ENCODE results near the gene TBPL2.
"Not testable (repeated sequence)": the region's sequence is repeated elsewhere in the genome, so short reads cannot be mapped to it uniquely, and the experiment has no call there.

The TBPL2 gene

GRCh38 chr14:55426891-55427290, 13.5 kb downstream of the TBPL2 start:
- Histone ChIP-seq H2AFZ (no peak overlapping the region), H3K27me3 (ENCODE audit: control insufficient read depth, insufficient read depth, low read length) (no peaks in the 10 kb centered on the region)

DNA sequence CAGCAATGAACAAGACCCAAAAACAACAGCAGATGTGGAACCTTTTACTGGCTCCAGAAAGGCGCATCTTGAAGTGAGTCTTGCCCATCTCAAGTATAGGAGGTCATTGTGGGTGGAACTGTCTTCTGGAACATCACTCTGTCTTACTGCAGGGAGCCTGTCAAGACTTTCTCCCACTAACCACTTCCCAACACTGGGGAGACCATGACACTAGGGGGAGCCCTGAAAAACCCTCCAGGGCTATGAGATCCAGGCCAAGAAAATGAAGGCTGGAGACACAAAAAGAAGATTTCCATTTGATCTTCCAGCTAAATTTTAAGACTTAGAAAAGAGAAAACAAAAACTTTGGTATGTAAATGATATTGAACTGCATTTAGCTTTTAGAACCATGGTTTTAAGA, 15.3 kb downstream of the TBPL2 start:
- Histone ChIP-seq H3K9me3 (ENCODE audit: control insufficient read depth, low read length) (no peaks in the 10 kb centered on the region), H3K27me3 (ENCODE audit: control insufficient read depth, insufficient read depth, low read length) (no peaks in the 10 kb centered on the region), H3K4me1 (no peaks in the 10 kb centered on the region), H3K27ac (no peak overlapping the region), H3K36me3 (ENCODE audit: control insufficient read depth, insufficient read depth, low read length) (no peaks in the 10 kb centered on the region), H3K79me2 (no peaks in the 10 kb centered on the region), H3K9ac (no peak overlapping the region), H2AFZ (no peak overlapping the region), H3K4me3 (ENCODE audit: low read depth, low read length) (no peak overlapping the region), H3K4me2 (ENCODE audit: low read length) (no peak overlapping the region)
- TF ChIP-seq, protein P1, sequence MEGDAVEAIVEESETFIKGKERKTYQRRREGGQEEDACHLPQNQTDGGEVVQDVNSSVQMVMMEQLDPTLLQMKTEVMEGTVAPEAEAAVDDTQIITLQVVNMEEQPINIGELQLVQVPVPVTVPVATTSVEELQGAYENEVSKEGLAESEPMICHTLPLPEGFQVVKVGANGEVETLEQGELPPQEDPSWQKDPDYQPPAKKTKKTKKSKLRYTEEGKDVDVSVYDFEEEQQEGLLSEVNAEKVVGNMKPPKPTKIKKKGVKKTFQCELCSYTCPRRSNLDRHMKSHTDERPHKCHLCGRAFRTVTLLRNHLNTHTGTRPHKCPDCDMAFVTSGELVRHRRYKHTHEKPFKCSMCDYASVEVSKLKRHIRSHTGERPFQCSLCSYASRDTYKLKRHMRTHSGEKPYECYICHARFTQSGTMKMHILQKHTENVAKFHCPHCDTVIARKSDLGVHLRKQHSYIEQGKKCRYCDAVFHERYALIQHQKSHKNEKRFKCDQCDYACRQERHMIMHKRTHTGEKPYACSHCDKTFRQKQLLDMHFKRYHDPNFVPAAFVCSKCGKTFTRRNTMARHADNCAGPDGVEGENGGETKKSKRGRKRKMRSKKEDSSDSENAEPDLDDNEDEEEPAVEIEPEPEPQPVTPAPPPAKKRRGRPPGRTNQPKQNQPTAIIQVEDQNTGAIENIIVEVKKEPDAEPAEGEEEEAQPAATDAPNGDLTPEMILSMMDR (IDR thresholded peaks at IDR 0.05) = no peak

More at GRCh38 chr14:55426891-55427290, 13.5 kb downstream of the TBPL2 start:
- Histone ChIP-seq H3K79me2 (no peaks in the 10 kb centered on the region), H3K9me3 (ENCODE audit: control insufficient read depth, low read length) (no peaks in the 10 kb centered on the region), H3K4me2 (ENCODE audit: low read length) (no peak overlapping the region), H3K4me3 (ENCODE audit: low read depth, low read length) (no peak overlapping the region), H3K36me3 (ENCODE audit: control insufficient read depth, insufficient read depth, low read length) (no peaks in the 10 kb centered on the region), H3K27ac (no peak overlapping the region), H3K9ac (no peak overlapping the region), H3K4me1 (no peaks in the 10 kb centered on the region)
- TF ChIP-seq, protein P1 (IDR thresholded peaks at IDR 0.05) = no peak

DNA sequence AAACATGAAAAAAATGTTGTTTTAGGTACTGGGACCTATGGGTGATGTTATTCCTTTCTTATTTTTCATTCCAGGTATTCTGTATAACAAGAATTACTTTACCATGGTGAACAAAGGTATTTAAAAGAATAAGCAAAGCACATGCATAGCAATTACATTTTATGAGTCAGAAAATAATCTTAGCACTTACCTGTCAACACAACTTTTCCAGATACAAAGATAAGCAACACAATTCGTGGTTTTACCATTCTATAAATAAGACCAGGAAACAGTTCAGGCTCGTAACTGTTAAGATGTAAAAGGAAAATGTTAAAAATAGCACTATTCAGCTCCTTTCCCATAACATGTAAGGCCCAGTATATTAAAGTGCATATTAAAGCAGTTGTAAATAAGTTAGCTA, 16.4 kb downstream of the TBPL2 start:
- Histone ChIP-seq H3K27ac (no peak overlapping the region), H2AFZ (no peak overlapping the region), H3K4me2 (ENCODE audit: low read length) (no peak overlapping the region), H3K79me2 (no peaks in the 10 kb centered on the region), H3K9me3 (ENCODE audit: control insufficient read depth, low read length) (no peaks in the 10 kb centered on the region), H3K4me1 (no peaks in the 10 kb centered on the region), H3K36me3 (ENCODE audit: control insufficient read depth, insufficient read depth, low read length) (no peaks in the 10 kb centered on the region), H3K27me3 (ENCODE audit: control insufficient read depth, insufficient read depth, low read length) (no peaks in the 10 kb centered on the region), H3K9ac (no peak overlapping the region), H3K4me3 (ENCODE audit: low read depth, low read length) (no peak overlapping the region)
- TF ChIP-seq, protein P1 (IDR thresholded peaks at IDR 0.05) = no peak

- H3K27ac ChIP-seq; H3K79me2 ChIP-seq; H3K9ac ChIP-seq; H3K36me3 ChIP-seq (ENCODE audit: control insufficient read depth, insufficient read depth, low read length); H2AFZ ChIP-seq; H3K4me3 ChIP-seq (ENCODE audit: low read depth, low read length); H3K9me3 ChIP-seq (ENCODE audit: control insufficient read depth, low read length); H3K27me3 ChIP-seq (ENCODE audit: control insufficient read depth, insufficient read depth, low read length); H3K4me1 ChIP-seq; H3K4me2 ChIP-seq (ENCODE audit: low read length): not testable (repeated sequence)
Measured at GRCh38 chr14:55422338-55422737, 18.1 kb downstream of the TBPL2 start.

DNA sequence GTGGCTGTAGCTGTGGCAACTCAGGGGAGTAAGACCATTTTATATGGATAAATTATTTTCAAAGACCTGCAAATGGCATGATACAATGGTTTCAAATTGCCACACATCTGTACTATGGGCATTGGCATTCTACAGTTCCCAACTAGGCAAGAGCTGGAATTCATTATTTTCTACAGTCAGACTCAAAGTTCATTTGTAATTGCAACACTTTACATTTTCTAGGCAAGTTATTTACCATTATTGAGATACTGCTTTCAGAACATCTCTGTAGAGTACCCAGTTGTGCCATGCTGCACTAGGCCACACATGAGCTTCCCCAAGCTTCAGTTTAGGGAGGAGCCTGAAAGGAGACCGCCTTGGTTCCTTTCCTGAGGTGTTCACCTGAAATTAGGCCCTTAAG, 20.8 kb downstream of the TBPL2 start:
- H3K36me3 ChIP-seq (ENCODE audit: control insufficient read depth, insufficient read depth, low read length) = no peaks in the 10 kb centered on the region
- TF ChIP-seq, protein P1 (IDR thresholded peaks at IDR 0.05) = no peak
- H3K27ac ChIP-seq = no peak overlapping the region

More for the DNA sequence above, 20.8 kb downstream of the TBPL2 start:
- H2AFZ ChIP-seq = no peak overlapping the region
- no peak overlapping the region for H3K4me3 ChIP-seq (ENCODE audit: low read depth, low read length)
- H3K27me3 ChIP-seq (ENCODE audit: control insufficient read depth, insufficient read depth, low read length) = no peaks in the 10 kb centered on the region
- H3K9ac ChIP-seq = no peak overlapping the region
- no peaks in the 10 kb centered on the region for H3K9me3 ChIP-seq (ENCODE audit: control insufficient read depth, low read length)
- H3K79me2 ChIP-seq = no peaks in the 10 kb centered on the region
- no peaks in the 10 kb centered on the region for H3K4me1 ChIP-seq
- H3K4me2 ChIP-seq (ENCODE audit: low read length) = no peak overlapping the region
